GM10847 (cell line): ENCODE measurements around the gene HAPLN3.
A peak's percentile ranks its signal among the peaks of the same experiment; 100 is the strongest.

Source experiments
- POLR2A ChIP-seq: IDR thresholded peaks from 2 replicates; pipeline ENCODE4 v1.6.1; 2011; ENCODE audit not compliant: insufficient read length; ENCODE audit errors: extremely low read depth

HAPLN3 gene, protein sequence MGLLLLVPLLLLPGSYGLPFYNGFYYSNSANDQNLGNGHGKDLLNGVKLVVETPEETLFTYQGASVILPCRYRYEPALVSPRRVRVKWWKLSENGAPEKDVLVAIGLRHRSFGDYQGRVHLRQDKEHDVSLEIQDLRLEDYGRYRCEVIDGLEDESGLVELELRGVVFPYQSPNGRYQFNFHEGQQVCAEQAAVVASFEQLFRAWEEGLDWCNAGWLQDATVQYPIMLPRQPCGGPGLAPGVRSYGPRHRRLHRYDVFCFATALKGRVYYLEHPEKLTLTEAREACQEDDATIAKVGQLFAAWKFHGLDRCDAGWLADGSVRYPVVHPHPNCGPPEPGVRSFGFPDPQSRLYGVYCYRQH

DNA sequence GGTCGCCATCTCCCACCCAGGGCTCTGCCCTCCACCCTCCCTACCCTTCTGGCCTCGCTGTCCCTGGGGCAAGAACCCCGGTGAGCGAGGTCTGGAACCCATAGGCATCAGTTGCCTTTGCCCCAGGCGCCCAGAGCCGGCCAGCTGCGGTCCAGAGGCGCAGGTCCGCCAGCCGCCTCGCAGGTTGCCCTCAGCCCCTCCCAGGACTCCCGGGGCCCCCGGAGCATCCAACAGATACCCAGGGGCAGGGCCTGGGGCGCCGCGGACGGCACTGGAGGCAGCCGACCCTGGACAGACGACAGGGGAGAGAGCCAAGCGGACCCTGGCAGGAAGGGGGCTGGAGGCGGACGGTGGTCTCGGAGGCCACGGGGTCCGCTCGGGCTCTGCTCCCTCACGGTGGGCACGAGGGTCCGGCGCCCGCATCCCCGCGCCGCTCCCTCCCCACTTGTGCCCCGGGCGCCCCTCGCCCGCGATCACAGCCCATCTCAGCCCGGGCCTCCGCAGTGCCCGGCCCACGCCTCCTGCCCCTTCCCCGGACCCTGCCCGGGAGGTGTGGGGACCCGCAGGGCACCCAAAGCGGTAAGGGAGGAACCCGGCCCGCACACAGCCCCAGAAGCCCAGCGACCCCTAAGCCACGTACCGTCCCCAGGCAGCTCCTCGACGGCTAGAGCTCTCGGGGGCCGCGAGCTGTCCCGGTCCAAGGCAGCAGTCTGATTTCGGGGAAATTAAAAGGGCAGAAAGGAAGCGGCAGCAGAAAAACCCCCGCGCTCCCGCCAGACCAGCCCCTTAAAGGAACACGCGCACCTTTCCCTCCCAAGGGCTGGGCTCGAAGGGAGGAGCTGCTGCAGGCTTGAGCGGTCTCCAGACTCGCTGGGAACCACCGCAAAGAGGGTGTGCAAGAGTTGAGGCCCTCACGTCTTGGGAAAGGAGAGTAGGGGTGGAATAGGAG lies at the start of gene HAPLN3:
Gene HAPLN3 (minus strand): TSS at position 726 of the 949 bp plus-strand sequence. CDS start 8,246 bp downstream, outside the sequence.
- TF ChIP-seq POLR2A: no peak

DNA sequence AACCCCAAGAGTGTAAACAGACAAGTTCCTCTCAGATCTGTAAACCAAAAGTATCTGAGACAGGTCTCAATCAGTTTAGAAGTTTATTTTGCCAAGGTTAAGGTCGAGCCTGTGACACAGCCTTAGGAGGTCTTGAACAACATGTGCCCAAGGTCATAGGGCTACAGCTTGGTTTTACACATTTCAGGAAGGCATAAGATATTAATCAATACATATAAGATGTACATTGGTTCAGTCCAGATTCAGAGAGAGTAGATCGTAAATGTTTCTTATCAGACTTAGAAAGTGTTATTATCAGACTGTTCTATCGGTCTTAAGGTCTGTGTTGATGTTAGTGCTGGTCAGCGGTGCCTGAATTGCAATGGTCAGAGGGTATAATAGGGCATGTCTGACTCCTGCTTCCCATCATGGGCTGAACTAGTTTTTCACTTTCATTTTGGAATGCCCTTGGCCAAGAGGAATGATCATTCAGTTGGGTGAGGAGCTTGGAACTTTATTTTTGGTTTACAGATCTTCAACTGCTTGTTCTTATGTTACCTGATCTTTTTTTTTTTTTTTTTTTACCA lies 44.8 kb upstream of the HAPLN3 start:
- no peak for TF ChIP-seq POLR2A

DNA sequence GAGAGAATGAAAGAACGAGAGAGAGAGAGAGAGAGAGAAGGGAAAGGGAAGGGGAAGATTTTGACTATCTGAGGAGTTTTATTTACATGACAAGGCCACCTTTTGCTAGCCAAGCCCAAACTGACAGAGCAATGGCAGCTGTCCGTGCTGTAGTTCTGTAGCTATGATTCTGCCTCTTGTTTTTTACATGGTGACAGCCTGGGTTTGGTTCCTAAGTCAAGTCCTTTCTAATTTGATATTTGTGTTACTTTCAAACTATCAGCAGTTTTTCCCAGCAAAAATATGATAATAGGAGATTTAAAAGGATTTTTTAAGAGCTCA lies 44.1 kb upstream of the HAPLN3 start:
- no peak for TF ChIP-seq POLR2A

DNA sequence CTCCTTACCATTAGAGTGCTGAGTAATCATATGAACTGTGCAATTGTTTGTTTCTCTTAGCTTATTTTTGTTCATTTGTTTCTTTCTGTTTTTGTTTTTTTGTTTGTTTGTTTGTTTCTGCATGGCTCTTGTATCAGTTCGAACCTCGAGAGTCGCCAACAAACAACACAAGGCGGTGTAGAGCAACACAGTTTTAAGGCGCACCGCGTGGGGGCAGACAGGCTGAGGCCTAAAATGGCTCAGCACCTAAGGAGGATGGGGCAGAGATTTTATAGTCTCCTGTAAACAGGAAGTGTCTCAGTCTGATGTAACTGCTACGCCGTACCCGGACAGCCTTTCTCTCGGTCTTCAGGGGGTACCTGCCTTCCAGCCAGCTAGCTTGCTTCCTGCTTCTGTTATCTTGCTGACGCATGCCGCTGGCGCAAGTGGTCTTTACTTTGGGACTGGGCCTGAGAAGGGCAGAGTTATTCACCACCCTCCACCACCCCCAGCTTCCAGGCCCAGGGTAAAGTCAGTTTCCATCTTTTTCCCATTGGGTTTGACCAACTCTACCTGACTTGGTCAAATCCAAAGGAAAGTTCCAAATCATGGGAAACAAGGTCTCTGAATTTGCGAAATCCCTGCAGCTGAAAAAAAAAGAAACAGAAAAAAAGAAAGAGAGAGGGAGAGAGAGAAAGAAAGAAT lies 43.6 kb upstream of the HAPLN3 start:
- TF ChIP-seq POLR2A: no peak

DNA sequence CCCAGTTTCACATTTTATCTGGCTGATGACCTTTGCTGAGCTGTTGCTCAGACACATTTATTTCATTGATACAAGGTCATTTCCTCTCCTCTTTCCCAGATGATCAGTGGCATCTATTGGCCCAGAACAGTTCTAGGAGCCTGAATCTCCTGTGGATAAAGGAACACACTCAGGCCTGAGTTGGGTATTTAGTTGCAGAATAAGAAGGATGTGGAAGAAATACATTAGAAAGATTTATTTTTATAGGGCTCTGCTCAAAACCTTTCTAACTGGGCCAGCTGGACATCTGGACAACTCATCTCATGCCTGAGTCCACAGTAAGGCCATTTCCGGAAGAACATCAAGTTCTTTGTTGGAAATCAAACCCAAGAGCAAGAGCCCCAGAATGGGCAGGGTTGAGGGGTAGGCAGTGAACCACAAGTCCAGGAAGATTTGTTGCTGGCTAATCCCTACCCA lies 37.6 kb upstream of the HAPLN3 start:
- no peak for TF ChIP-seq POLR2A

DNA sequence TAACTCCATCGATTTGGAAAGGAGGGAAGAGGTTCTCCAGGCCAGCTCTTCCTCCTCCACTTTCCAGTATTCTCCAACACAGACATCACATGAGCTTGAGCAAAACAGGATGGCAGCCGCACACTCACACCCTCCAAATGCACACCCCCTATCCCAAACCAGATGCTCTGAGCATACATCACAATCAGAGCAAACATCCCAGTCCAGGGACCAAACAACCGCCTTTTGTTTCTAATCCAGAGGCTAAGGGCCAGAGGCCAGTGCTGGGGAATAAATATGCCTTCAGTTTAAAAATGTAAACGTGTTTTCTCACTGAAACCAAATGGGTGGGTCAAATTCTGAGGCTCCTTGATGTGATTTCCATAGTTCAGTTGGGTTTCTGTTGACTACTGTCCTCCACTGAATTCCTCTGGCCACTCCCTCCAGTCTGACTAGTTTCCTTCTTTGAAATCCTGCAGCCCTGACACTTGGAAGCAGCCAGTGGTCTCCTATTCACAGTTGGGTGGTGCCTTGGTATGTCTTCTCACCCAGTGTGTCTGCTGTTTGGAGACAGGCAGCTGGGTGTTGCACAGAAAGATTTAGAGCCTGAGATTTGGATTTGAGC lies 37.0 kb upstream of the HAPLN3 start:
- TF ChIP-seq POLR2A: no peak

DNA sequence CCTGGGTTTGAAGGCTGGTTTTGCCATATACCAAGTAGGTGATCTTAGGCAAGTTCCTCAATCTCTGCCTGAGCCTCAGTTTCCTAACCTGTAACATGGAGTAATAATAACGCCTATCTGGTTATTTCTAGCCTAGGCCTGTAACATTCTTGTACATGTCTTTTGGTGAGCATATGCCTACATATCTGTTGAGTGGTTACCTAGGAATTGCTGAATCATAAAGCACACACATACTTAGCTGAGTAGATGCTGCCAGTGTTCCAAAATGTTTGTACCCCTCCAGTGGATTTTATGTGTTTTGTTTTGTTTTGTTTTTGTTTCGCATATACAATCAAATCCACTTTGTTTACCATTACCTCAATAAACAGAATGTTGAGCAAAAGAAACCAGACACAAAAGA lies 35.2 kb upstream of the HAPLN3 start:
- no peak for TF ChIP-seq POLR2A

DNA sequence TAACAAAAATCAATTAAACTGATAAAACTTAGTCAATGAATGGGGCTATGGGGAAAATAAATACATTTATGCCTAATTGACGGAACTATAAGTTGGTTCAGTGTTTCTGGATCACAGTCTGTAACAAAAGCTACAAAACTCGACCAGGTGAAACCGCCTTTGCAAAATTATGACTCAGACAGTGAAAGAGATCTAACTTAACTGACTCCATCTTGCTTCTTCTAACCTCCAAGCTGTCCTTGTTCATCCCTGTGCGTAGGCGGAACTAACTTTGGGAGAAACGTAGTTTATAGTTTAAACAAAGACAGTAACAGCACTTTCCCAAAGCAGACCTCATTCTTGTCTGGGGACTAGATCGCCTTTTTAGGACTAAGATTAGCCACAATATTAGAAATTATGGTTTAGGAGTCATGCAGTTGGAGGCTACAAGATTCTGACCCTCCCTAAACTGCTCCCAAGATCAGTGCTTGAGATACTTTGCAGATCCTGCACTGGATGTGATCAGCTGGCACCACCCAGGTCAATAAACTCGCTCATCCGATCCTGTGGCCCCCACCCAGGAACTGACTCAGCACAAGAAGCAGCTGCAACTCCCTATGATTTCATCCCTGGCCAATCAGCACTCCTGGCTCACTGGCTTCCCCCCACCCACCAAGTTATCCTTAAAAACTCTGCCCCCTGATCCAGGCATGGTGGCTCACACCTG lies 25.0 kb upstream of the HAPLN3 start:
- no peak for TF ChIP-seq POLR2A

DNA sequence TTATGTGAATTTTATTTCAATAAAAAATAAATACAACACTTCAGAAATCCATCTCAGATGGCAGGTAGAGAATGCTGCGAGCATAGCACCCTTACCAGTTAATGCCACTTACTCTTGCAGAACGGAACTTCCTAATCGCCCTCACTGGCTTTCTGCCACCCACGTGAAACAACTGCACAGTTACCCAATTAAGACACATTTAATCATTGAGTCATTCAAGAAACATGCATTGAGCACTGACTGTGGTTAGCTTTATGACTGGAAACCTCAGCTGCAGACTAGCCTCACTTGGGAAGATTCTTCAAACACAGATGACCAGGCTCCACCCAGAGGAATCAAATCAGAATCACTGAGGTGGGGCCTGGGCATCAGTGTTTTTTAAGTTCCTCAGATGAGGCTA lies 23.4 kb upstream of the HAPLN3 start:
- no peak for TF ChIP-seq POLR2A

DNA sequence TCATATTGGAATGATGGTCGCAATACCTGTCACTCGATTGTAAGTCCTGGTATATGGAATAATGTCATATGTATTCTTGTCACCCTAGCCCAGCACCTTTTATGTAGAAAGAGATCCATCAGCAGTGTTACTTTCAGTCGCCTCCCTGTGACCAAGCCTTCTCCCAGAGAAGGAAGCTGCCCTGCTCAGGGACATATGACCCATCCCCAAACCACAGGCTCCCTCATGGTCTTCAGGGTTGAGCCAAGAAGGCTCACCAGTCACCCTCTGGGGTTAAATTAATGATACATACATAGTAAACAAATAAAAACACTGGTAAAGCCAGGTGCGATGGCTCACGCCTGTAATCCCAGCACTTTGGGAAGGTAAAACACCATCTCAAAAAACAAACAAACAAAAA lies 22.4 kb upstream of the HAPLN3 start:
- TF ChIP-seq POLR2A: no peak

DNA sequence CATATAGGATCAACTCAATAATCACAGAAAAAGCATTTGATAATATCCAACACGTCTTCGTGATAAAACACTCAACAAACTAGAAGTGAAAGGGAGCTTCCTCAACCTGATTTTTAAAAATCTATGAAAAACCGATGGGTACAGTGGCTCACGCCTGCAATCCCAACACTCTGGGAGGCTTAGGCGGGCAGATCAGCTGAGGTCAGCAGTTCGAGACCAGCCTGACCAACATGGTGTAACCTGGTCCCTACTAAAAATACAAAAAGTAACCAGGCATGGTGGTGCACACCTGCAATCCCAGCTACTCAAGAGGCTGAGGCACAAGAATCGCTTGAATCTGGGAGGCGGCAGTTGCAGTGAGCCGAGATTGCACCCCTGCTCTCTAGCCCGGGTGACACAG lies 20.0 kb upstream of the HAPLN3 start:
- no peak for TF ChIP-seq POLR2A

DNA sequence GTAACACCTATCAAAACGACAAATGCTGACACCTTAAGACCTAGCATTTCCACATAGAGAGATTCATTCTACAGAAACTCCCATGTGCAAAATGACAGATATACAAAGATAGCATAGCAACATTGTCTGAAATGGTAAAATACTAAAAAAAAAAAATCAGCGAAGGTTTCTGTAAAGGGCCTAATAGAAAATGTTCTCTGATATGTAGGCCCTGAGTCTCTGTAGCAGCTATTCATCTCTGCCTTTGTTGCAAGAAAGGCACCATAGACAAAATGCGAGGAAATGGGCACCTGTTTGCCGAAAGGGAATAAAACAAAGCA lies 18.5 kb upstream of the HAPLN3 start:
- TF ChIP-seq POLR2A: no peak

DNA sequence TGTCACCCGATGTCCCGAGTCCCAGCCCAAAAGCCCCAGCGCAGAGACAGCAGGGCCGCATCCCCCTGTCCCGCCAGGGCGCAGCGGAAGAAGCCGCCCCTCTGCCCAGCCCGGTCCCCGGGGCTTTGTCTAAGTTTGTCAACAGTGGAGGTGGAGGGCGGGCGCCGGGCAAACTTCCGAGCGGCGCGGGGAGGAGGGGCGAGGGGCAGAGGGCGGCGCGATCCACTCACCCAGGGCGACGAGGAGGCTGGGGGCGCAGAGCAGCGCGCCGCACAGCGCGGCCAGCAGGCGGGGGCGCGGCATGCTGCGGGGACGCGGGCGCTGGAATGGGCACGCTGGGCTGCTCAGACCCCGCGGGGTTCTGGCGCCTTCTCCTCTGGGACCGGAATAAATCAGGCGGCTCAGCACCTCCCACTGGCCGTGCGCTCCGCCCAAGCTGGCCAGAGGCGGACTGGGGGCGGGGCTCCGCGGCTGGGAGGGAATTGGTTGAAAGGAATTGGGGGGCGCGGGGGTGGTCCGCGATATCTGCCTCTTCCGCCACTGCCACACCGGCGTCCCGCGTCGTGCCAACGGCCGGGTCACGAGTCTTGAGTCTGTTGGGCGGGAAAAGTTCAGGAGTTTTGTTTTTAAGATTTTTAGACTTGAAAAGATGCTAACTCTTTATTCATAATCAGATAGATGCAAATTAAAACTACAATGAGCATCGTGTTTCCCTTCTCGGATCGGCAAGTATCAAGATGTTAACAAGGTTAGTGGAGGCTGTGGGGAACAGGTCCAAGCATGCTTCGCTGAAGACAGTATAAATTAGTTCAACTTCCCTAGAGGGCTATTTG lies 17.9 kb upstream of the HAPLN3 start, which contains the start of gene MFGE8:
Gene MFGE8 (minus strand): TSS at position 363 of the 833 bp plus-strand sequence. CDS start 60 bp downstream, at position 303.
- peak; percentile 22 for TF ChIP-seq POLR2A
